Common myeloid progenitor, CD34-positive (primary cell): ENCODE measurements around the gene TBC1D24. TPM values are rescaled to one million over a fixed set of nuclear protein-coding genes. Genes with fewer than 3 reads are reported as not detected.

ENCODE experiments used
- CTCF ChIA-PET: fragments of 350-600 bp; sonication (Branson Sonifier 250); formaldehyde crosslinking; loops from one replicate; lab custom pipeline; 2021; ENCODE audit warnings: antibody characterized with exemption; lab: Charles Lee
- POLR2A ChIA-PET: fragments of 350-600 bp; sonication (Branson Sonifier 250); formaldehyde crosslinking; loops from one replicate; lab custom pipeline; 2021; ENCODE audit warnings: antibody characterized with exemption; lab: Charles Lee
- DNase-seq, 3 donors: peaks; one replicate each; pipeline versions ENCODE4 v3.0.0 to v3.0.0-alpha.2; 2013
- H3K27ac ChIP-seq, 2 experiments: 1 replicate in 1 of 2; 2 replicates in 1 of 2; pipeline ENCODE4 v1.7.0; 2013; ENCODE audit warnings: inconsistent platforms in 2 of 2, low read length in 2 of 2, mild to moderate bottlenecking in 2 of 2, low read depth in 1 of 2, moderate library complexity in 1 of 2; ENCODE audit not compliant: severe bottlenecking in 2 of 2, insufficient read depth in 1 of 2, poor library complexity in 1 of 2
- H3K27me3 ChIP-seq, 5 experiments: replicated peaks in 2 of 5; 1 replicate in 3 of 5; 2 replicates in 2 of 5; pipeline versions ENCODE4 v1.6.1 to v1.7.0; 2013; ENCODE audit warnings: low read length in 4 of 5, mild to moderate bottlenecking in 2 of 5, moderate library complexity in 2 of 5, inconsistent platforms in 1 of 5; ENCODE audit not compliant: insufficient read depth in 5 of 5, control insufficient read depth in 4 of 5
- H3K36me3 ChIP-seq, 4 experiments: 1 replicate in 2 of 4; 2 replicates in 2 of 4; pipeline versions ENCODE4 v1.6.1 to v1.7.0; 2013; ENCODE audit warnings: low read length in 3 of 4, control low read depth in 1 of 4, mild to moderate bottlenecking in 1 of 4; ENCODE audit not compliant: control insufficient read depth in 4 of 4, insufficient read depth in 4 of 4
- H3K4me1 ChIP-seq, 4 experiments: 1 replicate in 3 of 4; 2 replicates in 1 of 4; pipeline versions ENCODE4 v1.6.1 to v1.7.1; 2013; ENCODE audit warnings: low read length in 3 of 4, mild to moderate bottlenecking in 3 of 4, control low read depth in 1 of 4, inconsistent platforms in 1 of 4, moderate library complexity in 1 of 4; ENCODE audit not compliant: control insufficient read depth in 4 of 4, insufficient read depth in 4 of 4; ENCODE audit errors: control extremely low read depth in 1 of 4
- H3K4me3 ChIP-seq, 7 experiments: 1 replicate in 4 of 7; 2 replicates in 3 of 7; pipeline versions ENCODE4 v1.5.1 to v1.7.0; 2013; ENCODE audit warnings: mild to moderate bottlenecking in 7 of 7, low read length in 6 of 7, moderate library complexity in 6 of 7, inconsistent platforms in 2 of 7, low read depth in 2 of 7, control low read depth in 1 of 7; ENCODE audit not compliant: insufficient read depth in 4 of 7, control insufficient read depth in 1 of 7; ENCODE audit errors: extremely low read depth in 1 of 7
- H3K9me3 ChIP-seq, 5 experiments: 1 replicate in 4 of 5; 2 replicates in 1 of 5; pipeline versions ENCODE4 v1.6.1 to v1.7.1; 2013; ENCODE audit warnings: low read length in 4 of 5, mild to moderate bottlenecking in 2 of 5, inconsistent platforms in 1 of 5, low read depth in 1 of 5, moderate library complexity in 1 of 5; ENCODE audit not compliant: control insufficient read depth in 4 of 5, insufficient read depth in 2 of 5; ENCODE audit errors: control extremely low read depth in 1 of 5
- WGBS: methylation state at CpG from one replicate; pipeline ENCODE4 v1.1.5; 2013; ENCODE audit not compliant: insufficient coverage; 5-methylcytosine and 5-hydroxymethylcytosine counted together
- polyA plus RNA-seq: library from polyadenylated mRNA; unstranded; fragments of 120-200 nt; gene quantifications from one replicate; pipeline ENCODE4 v1.2.1, GENCODE V29; 2013

TBC1D24 gene
- polyA plus RNA-seq = 6.5 TPM

- Histone ChIP-seq H3K4me3 (peak within 1 kb of the TSS; percentile 47 to 82 (median 73)), H3K36me3 (peaks cover 0 to 5% (median 2%) of the 10 kb centered on the region in 4 experiments), H3K4me1 (peaks cover 4 to 43% (median 40%) of the 10 kb centered on the region in 4 experiments), H3K9me3 (no peaks in the 10 kb centered on the region), H3K27me3 (peaks cover 0 to 36% (median 13%) of the 10 kb centered on the region in 5 experiments), H3K27ac (peak within 1 kb of the TSS in 1 of 2 experiments; percentile 77)
- 0% methylated on average over 62 of the region's 77 CpGs for WGBS
- CTCF ChIA-PET = interaction anchor here (1.4 to 2.4 kb wide), 2 partner anchors 12 to 26 kb away, joined by 3 to 19 read pairs; no protein-coding TSS in a partner anchor
- POLR2A ChIA-PET = interaction anchor here (0.5 to 2.0 kb wide), 4 partner anchors 13 to 47 kb away, joined by 3 to 15 read pairs (median 3); partner anchors contain the start of gene TEDC2
- peak; percentile 72 to 83 (median 78) for DNase-seq
These were observed at the start of gene TBC1D24 for GRCh38 chr16:2474877-2475412. Gene TBC1D24, plus strand, starts transcription at chr16:2475127. Its CDS starts 21,022 bp downstream, at chr16:2496149.

- no peak for DNase-seq
- ChIA-PET CTCF (interaction anchor here (0.6 kb wide), 1 partner anchor 15 kb away, joined by 4 read pairs; no protein-coding TSS in a partner anchor), POLR2A (no interaction called here)
- Histone ChIP-seq H3K36me3 (no peaks in the 10 kb centered on the region), H3K9me3 (no peaks in the 10 kb centered on the region), H3K27ac (no peak overlapping the region), H3K4me1 (peaks cover 0 to 23% (median 21%) of the 10 kb centered on the region in 4 experiments), H3K27me3 (no peaks in the 10 kb centered on the region), H3K4me3 (no peak overlapping the region)
- WGBS = 97% methylated on average over 11 of the region's 13 CpGs
These were observed 49.0 kb upstream of the TBC1D24 start for GRCh38 chr16:2425825-2426430.

GRCh38 chr16:2426941-2427361, 48.0 kb upstream of the TBC1D24 start:
- Histone ChIP-seq H3K36me3 (peaks cover 0 to under 1% (median under 1%) of the 10 kb centered on the region in 4 experiments), H3K27me3 (no peaks in the 10 kb centered on the region), H3K9me3 (no peaks in the 10 kb centered on the region), H3K4me1 (peaks cover 0 to 27% (median 22%) of the 10 kb centered on the region in 4 experiments), H3K4me3 (no peak overlapping the region), H3K27ac (no peak overlapping the region)
- no peak for DNase-seq
- ChIA-PET CTCF (interaction anchor here (0.7 to 1.6 kb wide), 2 partner anchors 61 to 87 kb away, joined by 4 to 7 read pairs; partner anchors contain the start of gene ABCA3), POLR2A (no interaction called here)
- 100% methylated on average over 6 of the region's 6 CpGs for WGBS

- Histone ChIP-seq H3K36me3 (peaks cover 0 to 7% (median 5%) of the 10 kb centered on the region in 4 experiments), H3K27me3 (no peaks in the 10 kb centered on the region), H3K4me1 (peaks cover 0 to 27% (median 22%) of the 10 kb centered on the region in 4 experiments), H3K4me3 (no peak overlapping the region), H3K9me3 (no peaks in the 10 kb centered on the region), H3K27ac (no peak overlapping the region)
- DNase-seq = no peak
- 100% methylated on average over 4 of the region's 4 CpGs for WGBS
- POLR2A ChIA-PET = interaction anchor here (1.0 kb wide), 1 partner anchor 47 kb away, joined by 3 read pairs; the partner anchor contains the start of gene TBC1D24
- CTCF ChIA-PET = interaction anchor here (0.7 to 1.6 kb wide), 3 partner anchors 15 to 87 kb away, joined by 4 to 7 read pairs (median 4); partner anchors contain the start of gene ABCA3
These were observed 47.4 kb upstream of the TBC1D24 start for GRCh38 chr16:2427526-2427925.

GRCh38 chr16:2428051-2428783, 46.7 kb upstream of the TBC1D24 start:
- Histone ChIP-seq H3K9me3 (no peaks in the 10 kb centered on the region), H3K27me3 (no peaks in the 10 kb centered on the region), H3K4me1 (peaks cover 0 to 27% (median 22%) of the 10 kb centered on the region in 4 experiments), H3K4me3 (peak overlapping the region in 5 of 7 experiments; percentile 68 to 89 (median 86)), H3K36me3 (peaks cover 6 to 13% (median 12%) of the 10 kb centered on the region in 4 experiments), H3K27ac (peak overlapping the region in 1 of 2 experiments; percentile 49)
- ChIA-PET POLR2A (interaction anchor here (1.0 kb wide), 1 partner anchor 47 kb away, joined by 3 read pairs; the partner anchor contains the start of gene TBC1D24), CTCF (interaction anchor here (1.0 to 3.7 kb wide), 6 partner anchors 11 to 88 kb away, joined by 3 to 16 read pairs (median 6); partner anchors contain the start of gene ABCA3)
- WGBS = 38% methylated on average over 19 of the region's 28 CpGs
- peak in 1 of 3 donors; percentile 11 for DNase-seq

GRCh38 chr16:2428784-2429033, 46.2 kb upstream of the TBC1D24 start:
- Histone ChIP-seq H3K36me3 (peaks cover 6 to 17% (median 14%) of the 10 kb centered on the region in 4 experiments), H3K27me3 (no peaks in the 10 kb centered on the region), H3K9me3 (no peaks in the 10 kb centered on the region), H3K27ac (peak overlapping the region in 1 of 2 experiments; percentile 49), H3K4me3 (peak overlapping the region; percentile 49 to 89 (median 77)), H3K4me1 (peaks cover 0 to 27% (median 22%) of the 10 kb centered on the region in 4 experiments)
- DNase-seq = no peak
- 1% methylated on average over 23 of the region's 24 CpGs for WGBS
- ChIA-PET CTCF (interaction anchor here (1.0 to 3.7 kb wide), 5 partner anchors 11 to 72 kb away, joined by 3 to 16 read pairs (median 4); no protein-coding TSS in a partner anchor), POLR2A (interaction anchor here (1.0 kb wide), 1 partner anchor 46 kb away, joined by 3 read pairs; the partner anchor contains the start of gene TBC1D24)
